ENCODE results near the gene SUGCT.

DNA sequence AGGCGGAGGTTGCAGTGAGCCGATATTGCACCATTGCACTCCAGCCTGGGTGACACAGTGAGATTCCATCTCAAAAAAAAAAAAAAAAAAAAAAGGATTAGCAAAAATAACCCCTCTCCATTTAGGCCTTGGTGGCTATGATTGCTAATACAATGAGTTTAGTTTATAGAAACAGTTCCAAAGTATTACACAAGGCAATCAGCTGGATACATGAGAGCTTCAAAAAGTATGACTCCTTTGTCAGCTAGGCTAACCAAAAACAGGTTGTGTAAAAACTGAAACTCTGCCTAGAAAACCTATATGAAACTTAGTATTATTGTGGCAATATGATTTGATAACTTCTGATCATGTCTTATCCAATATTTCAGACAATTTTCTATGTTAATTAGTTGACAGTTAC, 57.2 kb downstream of the SUGCT start:
- no peak for TF ChIP-seq POLR2A (IDR thresholded peaks at IDR 0.05)
- TF ChIP-seq CTCF (IDR thresholded peaks at IDR 0.05), result no peak
- no peak for TF ChIP-seq POLR2AphosphoS5 (IDR thresholded peaks at IDR 0.05)

All from stomach (tissue), 4 donors.